ENCODE measurements around the gene ECE1. TPM values are rescaled to one million over a fixed set of nuclear protein-coding genes. Genes with fewer than 3 reads are reported as not detected.
A peak's percentile ranks its signal among the peaks of the same experiment; 100 is the strongest.

Gene ECE1
- polyA plus RNA-seq, 3 donors: 10.6 to 42.4 (median 23.3) TPM

- Histone ChIP-seq H4K20me1 (ENCODE audit: insufficient read depth, low read length) (peaks cover 13% of the 10 kb centered on the region), H3K4me2 (replicated peaks; ENCODE audit: extremely low read depth, low read length, poor library complexity, severe bottlenecking) (peak overlapping the region; percentile 44), H3K9me3 (replicated peaks in 1 of 2; ENCODE audit: control insufficient read depth in 1 of 2, insufficient read depth in 1 of 2, low read length in 2 of 2) (no peaks in the 10 kb centered on the region), H3K9ac (ENCODE audit: insufficient read depth, low read length, poor library complexity, severe bottlenecking) (no peak overlapping the region), H3K79me2 (ENCODE audit: insufficient read depth, low read length) (no peaks in the 10 kb centered on the region), H3K4me3 (replicated peaks in 1 of 3; ENCODE audit: low read depth in 2 of 3, low read length in 3 of 3) (peak overlapping the region in 1 of 3 experiments; percentile 46), H3K27me3 (ENCODE audit: control insufficient read depth in 2 of 2, insufficient read depth in 2 of 2, low read length in 2 of 2) (peaks cover 0 to 24% of the 10 kb centered on the region in 2 donors), H3K4me1 (ENCODE audit: control insufficient read depth in 1 of 2, insufficient read depth in 2 of 2, low read length in 2 of 2) (peaks cover 37 to 44% of the 10 kb centered on the region in 2 donors), H3K27ac (ENCODE audit: low read depth in 1 of 2, low read length in 2 of 2) (peak overlapping the region in 1 of 2 donors; percentile 72), H2AFZ (ENCODE audit: insufficient read depth, low read depth, low read length, poor library complexity, severe bottlenecking) (no peak overlapping the region), H3K36me3 (replicated peaks in 1 of 2; ENCODE audit: control insufficient read depth in 1 of 2, insufficient read depth in 2 of 2, low read length in 2 of 2) (peaks cover 14 to 41% of the 10 kb centered on the region in 2 donors)
- TF ChIP-seq CTCF (IDR thresholded peaks at IDR 0.05): no peak
- Mint-ChIP-seq H3K9me3 (peaks cover 0 to 5% (median 2%) of the 10 kb centered on the region in 7 donors), H3K4me1 (peaks cover 50% of the 10 kb centered on the region), H3K4me3 (peak overlapping the region; percentile 35 to 76), H3K36me3 (peaks cover 70 to 85% of the 10 kb centered on the region in 2 donors), H3K27me3 (ENCODE audit: low read depth in 3 of 3) (peaks cover 14 to 62% (median 35%) of the 10 kb centered on the region in 3 donors), H3K27ac (peak overlapping the region; percentile 72 to 94 (median 86))
- intact Hi-C loops (cut with micrococcal nuclease): no loop called here
- 43% methylated on average over 4 of the region's 4 CpGs for whole genome bisulfite sequencing (ENCODE audit: insufficient coverage)
- DNase-seq: peak in 1 of 3 donors; percentile 31
These were observed 9.8 kb downstream of the ECE1 start for GRCh38 chr1:21280482-21280881.

GRCh38 chr1:21280011-21280471, 10.2 kb downstream of the ECE1 start:
- 13% methylated on average over 1 of the region's 5 CpGs for WGBS (ENCODE audit: insufficient coverage)
- peak; percentile 43 to 58 (median 56) for DNase-seq
- Mint-ChIP-seq H3K27me3 (ENCODE audit: low read depth in 3 of 3) (peaks cover 14 to 65% (median 35%) of the 10 kb centered on the region in 3 donors), H3K4me1 (peaks cover 46% of the 10 kb centered on the region), H3K27ac (peak overlapping the region; percentile 72 to 94 (median 86)), H3K4me3 (peak overlapping the region; percentile 41 to 76), H3K36me3 (peaks cover 71 to 84% of the 10 kb centered on the region in 2 donors), H3K9me3 (peaks cover 0 to 5% (median 2%) of the 10 kb centered on the region in 7 donors)
- Histone ChIP-seq H2AFZ (ENCODE audit: insufficient read depth, low read depth, low read length, poor library complexity, severe bottlenecking) (no peak overlapping the region), H3K79me2 (ENCODE audit: insufficient read depth, low read length) (no peaks in the 10 kb centered on the region), H3K9ac (ENCODE audit: insufficient read depth, low read length, poor library complexity, severe bottlenecking) (peak overlapping the region; percentile 28), H3K27me3 (ENCODE audit: control insufficient read depth in 2 of 2, insufficient read depth in 2 of 2, low read length in 2 of 2) (peaks cover 0 to 24% of the 10 kb centered on the region in 2 donors), H3K27ac (ENCODE audit: low read depth in 1 of 2, low read length in 2 of 2) (peak overlapping the region; percentile 8 to 72), H3K4me3 (replicated peaks in 1 of 3; ENCODE audit: low read depth in 2 of 3, low read length in 3 of 3) (peak overlapping the region in 1 of 3 experiments; percentile 46), H3K4me2 (replicated peaks; ENCODE audit: extremely low read depth, low read length, poor library complexity, severe bottlenecking) (peak overlapping the region; percentile 44), H3K4me1 (ENCODE audit: control insufficient read depth in 1 of 2, insufficient read depth in 2 of 2, low read length in 2 of 2) (peaks cover 34 to 39% of the 10 kb centered on the region in 2 donors), H4K20me1 (ENCODE audit: insufficient read depth, low read length) (peaks cover 13% of the 10 kb centered on the region), H3K36me3 (replicated peaks in 1 of 2; ENCODE audit: control insufficient read depth in 1 of 2, insufficient read depth in 2 of 2, low read length in 2 of 2) (peaks cover 14 to 41% of the 10 kb centered on the region in 2 donors), H3K9me3 (replicated peaks in 1 of 2; ENCODE audit: control insufficient read depth in 1 of 2, insufficient read depth in 1 of 2, low read length in 2 of 2) (no peaks in the 10 kb centered on the region)
- intact Hi-C loops (cut with micrococcal nuclease): no loop called here
- no peak for TF ChIP-seq CTCF (IDR thresholded peaks at IDR 0.05)
